NCI-H2227 (cell line): ENCODE results near the gene PORCN.
A peak's percentile ranks its signal among the peaks of the same experiment; 100 is the strongest.

Source experiments
- DNase-seq: peaks from one replicate; lab custom pipeline; 2025; ENCODE audit not compliant: unreplicated experiment; lab: John Stamatoyannopoulos, UW

The PORCN gene

GRCh38 chrX:48475774-48476577 is 32.8 kb upstream of the PORCN start, which contains the start of gene FTSJ1:
Gene FTSJ1, plus strand, starts transcription at chrX:48476199. Its CDS starts 1,849 bp downstream, at chrX:48478048.
- DNase-seq = peak; percentile 96

DNA sequence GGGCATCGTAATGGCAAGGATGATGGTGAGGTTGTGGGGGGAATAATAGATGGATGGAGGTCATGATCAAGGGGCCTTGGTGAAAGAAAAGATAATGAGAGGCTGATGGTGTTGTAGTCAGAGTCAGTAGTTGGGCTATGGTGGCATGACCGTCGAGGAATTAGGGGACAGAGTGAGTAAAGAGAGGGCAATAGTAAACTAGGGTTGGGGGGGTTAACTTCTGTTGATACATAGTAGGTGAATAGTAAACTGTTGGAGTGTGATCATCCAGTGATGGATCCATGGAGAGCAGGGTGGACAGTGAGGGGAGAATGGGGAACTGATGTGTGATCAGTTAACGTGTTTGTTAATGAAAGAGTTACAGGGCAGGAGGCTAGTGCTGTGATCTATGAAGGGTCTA is 31.9 kb upstream of the PORCN start:
- no peak for DNase-seq

- no peak for DNase-seq
Measured at GRCh38 chrX:48477960-48478755, 30.6 kb upstream of the PORCN start.

DNA sequence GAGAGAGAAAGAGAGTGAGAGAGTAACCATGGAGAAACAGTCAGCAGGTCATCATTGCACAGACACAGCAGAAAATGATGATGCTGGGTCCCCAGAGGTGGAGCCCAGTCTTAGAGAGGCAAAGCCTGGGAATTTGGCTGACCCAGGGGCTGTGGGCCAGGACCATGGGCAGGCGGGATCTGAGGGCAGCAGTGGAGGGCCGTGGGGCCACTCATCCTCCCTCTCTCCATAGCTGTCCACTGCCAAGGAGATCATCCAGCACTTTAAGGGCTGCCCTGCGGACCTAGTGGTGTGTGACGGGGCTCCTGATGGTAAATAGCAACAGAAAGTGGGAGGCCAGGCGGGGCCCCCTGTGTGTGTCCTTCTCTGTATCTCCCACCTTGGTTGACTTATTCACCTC is 30.0 kb upstream of the PORCN start:
- DNase-seq = no peak

- DNase-seq = no peak
Measured at GRCh38 chrX:48480142-48480541, 28.6 kb upstream of the PORCN start.

GRCh38 chrX:48480583-48480982 is 28.2 kb upstream of the PORCN start:
- no peak for DNase-seq

GRCh38 chrX:48482526-48482925 is 26.3 kb upstream of the PORCN start:
- no peak for DNase-seq

- no peak for DNase-seq
Measured at GRCh38 chrX:48487362-48487798, 21.4 kb upstream of the PORCN start.

- DNase-seq = no peak
Measured at GRCh38 chrX:48488034-48488433, 20.8 kb upstream of the PORCN start.

- no peak for DNase-seq
Measured at GRCh38 chrX:48489296-48489695, 19.5 kb upstream of the PORCN start.

DNA sequence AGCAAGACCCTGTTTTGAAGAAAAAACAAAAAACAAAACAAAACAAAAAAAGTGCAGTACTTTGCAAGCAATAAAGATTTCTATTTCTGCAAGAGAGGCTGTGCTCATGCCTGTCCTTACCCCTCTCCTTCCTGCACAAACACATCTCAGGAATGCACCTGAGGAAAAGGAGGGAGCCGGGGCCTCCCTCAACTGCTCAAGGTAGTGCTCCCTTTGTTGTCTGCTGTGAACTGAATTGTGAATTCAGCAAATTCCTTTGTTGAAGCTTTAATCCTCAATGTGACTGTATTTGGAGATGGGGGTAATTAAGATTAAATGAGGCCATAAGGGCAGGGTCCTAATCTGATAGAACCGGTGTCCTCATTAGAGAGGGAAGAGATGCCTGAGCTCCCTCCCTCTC is 18.9 kb upstream of the PORCN start:
- no peak for DNase-seq

GRCh38 chrX:48490661-48491060 is 18.1 kb upstream of the PORCN start:
- DNase-seq = no peak

DNA sequence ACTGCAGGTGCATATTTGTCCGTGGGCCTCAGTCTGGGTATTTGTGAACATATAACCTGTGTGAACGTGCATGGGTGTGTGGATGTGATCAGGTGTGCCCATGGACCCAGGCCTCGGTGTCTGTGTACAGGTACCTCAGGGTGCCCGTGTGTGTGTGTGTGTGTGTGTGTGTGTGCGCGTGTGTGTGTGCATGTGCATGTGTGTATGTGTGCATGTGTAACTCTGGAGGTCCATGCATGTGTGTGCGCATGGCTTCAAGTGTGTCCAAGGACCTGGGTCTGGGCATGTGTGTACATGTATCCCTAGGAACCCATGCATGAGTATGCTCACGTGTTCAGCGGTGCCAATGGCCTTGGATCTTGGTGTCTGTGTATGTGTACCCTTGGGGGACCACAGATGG is 17.0 kb upstream of the PORCN start:
- no peak for DNase-seq

DNA sequence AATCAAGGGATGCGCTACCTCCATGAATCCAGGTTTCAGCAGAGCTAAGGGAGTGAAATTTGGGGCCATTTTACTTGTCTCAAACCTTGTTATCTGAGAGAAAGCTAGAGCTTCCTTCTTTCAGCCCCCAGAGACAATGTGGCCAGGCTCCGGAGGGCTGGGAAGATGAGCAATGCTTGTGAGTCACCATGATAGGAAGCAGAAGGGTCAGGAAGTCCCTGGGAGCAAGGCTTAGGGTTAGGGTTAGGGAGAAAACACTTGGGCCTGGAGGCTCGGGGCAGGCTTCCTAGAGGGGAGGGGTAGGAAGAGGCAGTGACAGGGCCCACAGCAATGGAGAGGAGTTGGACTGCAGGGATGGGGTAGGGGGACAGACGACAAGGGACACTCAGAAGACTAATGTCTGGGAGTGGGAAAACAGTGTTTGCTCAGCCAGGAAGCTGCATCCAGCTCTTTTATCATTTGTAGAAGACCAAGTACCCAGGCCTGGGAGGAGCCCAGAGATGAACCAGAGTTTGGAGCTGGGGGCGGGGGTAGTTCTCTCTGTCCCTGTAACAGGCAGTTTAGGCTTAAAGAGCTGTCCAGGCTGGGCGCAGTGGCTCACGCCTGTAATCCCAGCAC is 16.4 kb upstream of the PORCN start:
- no peak for DNase-seq

DNA sequence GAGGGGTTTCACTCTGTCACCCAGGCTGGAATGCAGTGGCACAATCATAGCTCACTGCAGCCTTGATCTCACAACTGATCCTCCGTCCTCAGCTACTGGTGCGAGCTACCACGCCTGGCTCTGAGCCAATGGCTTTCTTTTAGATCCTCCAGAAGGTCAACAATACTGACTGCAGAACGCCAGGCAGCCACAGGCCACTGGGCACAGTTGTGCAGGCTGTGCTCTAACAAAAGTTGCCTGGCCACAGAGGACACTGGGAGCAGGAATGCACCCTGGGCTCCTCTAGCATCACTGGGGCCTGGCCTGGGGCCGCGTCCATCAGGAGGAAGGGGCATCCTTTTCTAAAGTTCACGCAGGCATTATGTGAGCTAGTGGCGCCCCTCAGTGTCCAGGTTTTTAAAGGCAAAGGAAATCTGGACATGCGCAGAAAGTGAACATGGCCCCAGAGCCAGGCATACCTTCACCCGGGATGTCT is 14.9 kb upstream of the PORCN start:
- peak; percentile 65 for DNase-seq

GRCh38 chrX:48496660-48497059 is 12.1 kb upstream of the PORCN start:
- DNase-seq = no peak

DNA sequence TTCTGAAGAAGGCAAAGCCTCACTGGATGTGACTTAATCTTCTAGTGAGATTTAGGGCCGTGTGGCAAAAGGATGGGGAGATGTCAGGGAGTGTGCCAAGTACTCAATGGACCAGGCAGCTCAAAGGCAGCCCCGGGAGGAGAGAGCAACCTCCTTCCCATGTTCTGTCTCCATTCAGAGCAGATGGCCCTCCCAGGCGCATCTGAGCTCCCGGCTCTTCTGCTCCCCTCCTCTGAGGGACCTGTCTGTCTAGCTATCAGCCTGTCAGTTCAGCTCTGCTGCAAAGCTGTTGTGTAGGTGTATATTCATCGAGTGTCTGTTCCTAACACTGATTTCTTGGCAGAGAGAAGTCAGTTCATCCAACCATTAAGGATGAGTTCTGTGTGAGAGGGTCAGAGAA is 10.9 kb upstream of the PORCN start:
- DNase-seq = no peak

GRCh38 chrX:48498374-48498809 is 10.4 kb upstream of the PORCN start:
- DNase-seq = no peak

GRCh38 chrX:48504261-48504660 is 4.5 kb upstream of the PORCN start:
- no peak for DNase-seq

- DNase-seq = no peak
Measured at GRCh38 chrX:48505481-48505880, 3.3 kb upstream of the PORCN start.

DNA sequence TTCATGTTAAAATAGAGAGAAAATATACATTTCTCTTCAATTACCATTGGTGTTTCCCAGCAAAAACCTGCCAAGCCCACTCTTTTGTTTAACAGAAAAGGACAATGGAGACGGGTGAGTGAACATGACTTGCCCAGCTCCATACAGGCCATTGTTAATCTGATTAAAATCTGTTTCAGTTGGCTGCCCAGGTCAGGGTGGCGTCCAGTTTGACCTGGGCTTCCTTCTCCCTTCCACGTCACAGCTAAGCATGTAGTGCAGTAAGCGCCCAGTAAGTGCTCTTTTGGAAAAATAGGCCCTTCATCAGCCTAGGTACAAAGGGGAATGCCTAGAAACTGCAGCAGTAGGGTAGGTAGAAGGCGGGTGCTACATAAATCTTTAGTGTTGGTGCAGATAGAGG is 1.5 kb upstream of the PORCN start:
- no peak for DNase-seq

DNA sequence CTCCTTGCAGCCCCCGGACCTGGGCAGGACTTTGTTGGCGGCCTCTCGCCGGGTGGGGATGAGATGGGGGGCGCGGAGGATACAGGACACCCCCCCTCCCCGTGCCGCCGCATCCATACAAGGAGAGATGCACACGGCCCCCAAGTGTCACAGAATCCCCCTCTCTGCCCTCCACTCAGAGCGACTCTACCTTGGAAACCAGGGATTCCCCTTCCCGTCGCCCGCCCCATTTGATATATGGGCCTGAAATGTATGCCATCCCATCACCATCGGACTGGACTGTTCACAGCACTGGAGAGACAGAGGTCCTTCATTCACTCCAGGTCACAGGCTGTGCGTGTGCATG is 426 bp downstream of the PORCN start:
- DNase-seq = no peak
